Lower lobe of right lung (tissue), 2 donors: ENCODE data around the gene MYADML2. TPM values are rescaled to one million over a fixed set of nuclear protein-coding genes. Genes with fewer than 3 reads are reported as not detected.

Source experiments
- ATAC-seq, 2 donors: fragments of 200-7000 bp; cut with Tn5 transposase; one replicate each; pipeline ENCODE4 v1.9.1; 2020 to 2022; ENCODE audit warnings: mild to moderate bottlenecking in 2 of 2, moderate library complexity in 2 of 2
- DNase-seq: peaks from one replicate; pipeline ENCODE4 v3.0.0-alpha.2; 2020
- H3K27ac ChIP-seq: fragments of 200-600 bp; one replicate; pipeline ENCODE4 v1.8.0; 2022
- H3K27me3 ChIP-seq: fragments of 200-600 bp; one replicate; pipeline ENCODE4 v1.8.0; 2022; ENCODE audit warnings: low read depth
- H3K36me3 ChIP-seq: fragments of 200-600 bp; one replicate; pipeline ENCODE4 v1.8.0; 2022; ENCODE audit warnings: mild to moderate bottlenecking
- H3K4me1 ChIP-seq: fragments of 200-600 bp; one replicate; pipeline ENCODE4 v1.8.0; 2022
- H3K4me3 ChIP-seq: fragments of 200-600 bp; one replicate; pipeline ENCODE4 v1.8.0; 2022; ENCODE audit warnings: mild to moderate bottlenecking
- H3K9me3 ChIP-seq: fragments of 200-600 bp; one replicate; pipeline ENCODE4 v1.8.0; 2022
- CTCF ChIP-seq: fragments of 200-600 bp; IDR thresholded peaks from one replicate; pipeline ENCODE4 v1.8.0; 2022; ENCODE audit warnings: antibody characterized with exemption, mild to moderate bottlenecking
- intact Hi-C: fragments of 100-400 bp; cut with DNase I; formaldehyde crosslinking; loops from one replicate; pipeline ENCODE4 v1.11.0; 2022
- total RNA-seq: library from RNA; stranded (reverse); fragmentation: NEBNext Ultra II Directional; extraction: Animal tissue kit (Norgen Biotek cat#: 25700); gene quantifications from one replicate; pipeline ENCODE4 v1.2.1, GENCODE V29; 2021
- donor health status: DM: no; HTN: yes; CAD: no; lungs with severe emphysema.

The MYADML2 gene
- total RNA-seq, 1 donor from 2014 or later: not detected

GRCh38 chr17:81895400-81895799, 51.6 kb downstream of the MYADML2 start:
- ATAC-seq: no peak
- Histone ChIP-seq H3K27me3 (no peaks in the 10 kb centered on the region), H3K4me3 (no peak overlapping the region), H3K27ac (no peak overlapping the region), H3K9me3 (no peaks in the 10 kb centered on the region), H3K36me3 (peaks cover 69% of the 10 kb centered on the region), H3K4me1 (peaks cover 14% of the 10 kb centered on the region)
- no peak for DNase-seq
- intact Hi-C loops: no loop called here
- TF ChIP-seq CTCF: no peak

- Histone ChIP-seq H3K36me3 (peaks cover 69% of the 10 kb centered on the region), H3K27ac (peak overlapping the region; percentile 85), H3K27me3 (no peaks in the 10 kb centered on the region), H3K4me3 (peak overlapping the region; percentile 73), H3K4me1 (peaks cover 27% of the 10 kb centered on the region), H3K9me3 (no peaks in the 10 kb centered on the region)
- TF ChIP-seq CTCF: no peak
- DNase-seq (no peak), ATAC-seq (no peak)
- intact Hi-C loops: no loop called here
Observed at GRCh38 chr17:81891303-81891552, 55.8 kb downstream of the MYADML2 start.

GRCh38 chr17:81890447-81891302, 56.4 kb downstream of the MYADML2 start:
- intact Hi-C loops: no loop called here
- ATAC-seq: peak in 1 of 2 donors; percentile 1
- Histone ChIP-seq H3K36me3 (peaks cover 69% of the 10 kb centered on the region), H3K9me3 (no peaks in the 10 kb centered on the region), H3K27me3 (no peaks in the 10 kb centered on the region), H3K4me3 (peak overlapping the region; percentile 73), H3K27ac (peak overlapping the region; percentile 85), H3K4me1 (peaks cover 27% of the 10 kb centered on the region)
- no peak for DNase-seq
- TF ChIP-seq CTCF: no peak

Other genes starting within 250 kb of the MYADML2 start
- gene MRPL12, start 243.9 kb downstream of the MYADML2 start, total RNA-seq: 35.0 TPM
- 7.3 TPM for gene SLC25A10, start 234.9 kb downstream of the MYADML2 start, total RNA-seq
- not detected for gene GCGR, start 143.1 kb downstream of the MYADML2 start, total RNA-seq
- gene MCRIP1, start 113.9 kb downstream of the MYADML2 start, total RNA-seq: 69.2 TPM
- not detected for gene PPP1R27, start 112.2 kb downstream of the MYADML2 start, total RNA-seq
- gene P4HB, start 86.7 kb downstream of the MYADML2 start, total RNA-seq: 432 TPM
- 331 TPM for gene ARHGDIA, start 75.9 kb downstream of the MYADML2 start, total RNA-seq
- gene ALYREF, start 55.6 kb downstream of the MYADML2 start, total RNA-seq: 42.7 TPM
- 81.9 TPM for gene ANAPC11, start 55.5 kb downstream of the MYADML2 start, total RNA-seq
- 0.71 TPM for gene NPB, start 45.0 kb downstream of the MYADML2 start, total RNA-seq
- gene PCYT2, start 35.8 kb downstream of the MYADML2 start, total RNA-seq: 39.7 TPM
- gene SIRT7, start 29.1 kb downstream of the MYADML2 start, total RNA-seq: 32.8 TPM
- gene MAFG, start 19.5 kb downstream of the MYADML2 start, total RNA-seq: 30.7 TPM
- 23.0 TPM for gene PYCR1, start 9.9 kb downstream of the MYADML2 start, total RNA-seq
- 4.4 TPM for gene NOTUM, start 14.0 kb upstream of the MYADML2 start, total RNA-seq
- 45.3 TPM for gene ASPSCR1, start 30.4 kb upstream of the MYADML2 start, total RNA-seq
- gene CENPX, start 75.6 kb upstream of the MYADML2 start, total RNA-seq: 43.8 TPM
- 17.3 TPM for gene LRRC45, start 76.1 kb upstream of the MYADML2 start, total RNA-seq
- gene RAC3, start 84.4 kb upstream of the MYADML2 start, total RNA-seq: 2.8 TPM
- gene DCXR, start 90.5 kb upstream of the MYADML2 start, total RNA-seq: 133 TPM
- gene RFNG, start 104.6 kb upstream of the MYADML2 start, total RNA-seq: 35.1 TPM
- gene GPS1, start 104.7 kb upstream of the MYADML2 start, total RNA-seq: 71.5 TPM
- 85.1 TPM for gene DUS1L, start 118.6 kb upstream of the MYADML2 start, total RNA-seq
- 302 TPM for gene FASN, start 151.0 kb upstream of the MYADML2 start, total RNA-seq